T-helper 1 cell (primary cell): ENCODE results near the gene USPL1.
"Not testable (repeated sequence)": the region's sequence is repeated elsewhere in the genome, so short reads cannot be mapped to it uniquely, and the experiment has no call there.

Source experiments
- DNase-seq, 5 donors: peaks; one replicate each; pipeline ENCODE4 v3.0.0-alpha.2; 2012 to 2020
- total RNA-seq, 4 donors: gene quantifications; one replicate each; lab custom pipeline; 2026; lab: John Stamatoyannopoulos, UW

USPL1 gene
- total RNA-seq, result 71.6 to 85.7 (median 77.0) reads per million in 4 donors

GRCh38 chr13:30617315-30618185 is at the start of gene USPL1:
TSS of gene USPL1 (plus strand) at chr13:30617920. CDS start at chr13:30621141, 3,221 bp downstream.
- DNase-seq, result peak; percentile 97 to 100 (median 99)

DNA sequence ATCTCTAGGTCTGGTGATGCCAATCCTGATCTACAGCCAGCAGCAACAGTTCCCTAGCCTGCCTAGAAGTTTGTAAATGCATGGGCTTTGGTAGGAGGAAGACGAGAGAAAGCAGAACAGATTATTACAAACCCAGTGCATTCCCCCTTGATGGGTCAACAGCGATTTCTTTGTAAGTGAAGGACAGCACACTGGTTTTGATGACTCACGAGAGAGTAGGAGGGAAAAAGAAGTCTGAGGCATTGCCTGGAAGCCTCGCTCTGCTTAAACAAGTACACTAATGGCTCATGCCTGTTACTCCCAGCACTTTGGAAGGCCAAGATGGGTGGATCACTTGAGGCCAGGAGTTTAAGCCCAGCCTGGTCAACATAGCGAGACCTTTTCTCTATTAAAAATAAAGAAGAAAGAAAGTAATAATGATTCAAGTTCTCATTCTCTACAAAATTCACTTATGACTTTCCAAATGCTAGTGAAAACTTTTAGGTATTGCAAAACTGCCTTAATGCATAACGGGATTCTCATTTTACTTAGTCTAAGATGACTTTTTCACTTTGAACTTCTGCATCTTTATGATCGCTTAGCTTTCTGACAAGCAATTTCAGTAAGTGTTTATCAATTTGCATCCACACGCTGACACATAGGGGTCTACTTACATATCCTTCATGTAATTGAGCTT is 47.7 kb upstream of the USPL1 start:
- DNase-seq, result no peak

DNA sequence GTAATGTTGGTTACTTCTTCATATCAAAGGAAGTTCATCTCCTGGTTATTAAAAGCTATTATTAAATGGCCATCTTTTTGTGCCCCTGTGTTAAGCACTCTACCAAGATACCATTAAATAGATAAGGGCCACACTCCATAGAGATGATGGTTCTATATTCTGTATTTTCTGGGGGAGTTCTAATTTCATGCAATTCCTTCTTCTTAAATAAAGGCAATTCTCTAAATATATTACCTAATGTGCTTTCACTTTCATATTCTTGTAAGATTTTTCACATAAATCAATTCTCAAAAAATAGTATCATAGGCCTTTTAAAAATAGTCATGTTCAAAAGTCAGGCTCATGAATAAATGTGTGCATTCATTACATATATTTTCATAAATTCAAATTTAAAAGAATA is 47.0 kb upstream of the USPL1 start:
- DNase-seq, result no peak

GRCh38 chr13:30572859-30573275 is 44.9 kb upstream of the USPL1 start:
- DNase-seq, result peak in 1 of 5 donors; percentile 68

DNA sequence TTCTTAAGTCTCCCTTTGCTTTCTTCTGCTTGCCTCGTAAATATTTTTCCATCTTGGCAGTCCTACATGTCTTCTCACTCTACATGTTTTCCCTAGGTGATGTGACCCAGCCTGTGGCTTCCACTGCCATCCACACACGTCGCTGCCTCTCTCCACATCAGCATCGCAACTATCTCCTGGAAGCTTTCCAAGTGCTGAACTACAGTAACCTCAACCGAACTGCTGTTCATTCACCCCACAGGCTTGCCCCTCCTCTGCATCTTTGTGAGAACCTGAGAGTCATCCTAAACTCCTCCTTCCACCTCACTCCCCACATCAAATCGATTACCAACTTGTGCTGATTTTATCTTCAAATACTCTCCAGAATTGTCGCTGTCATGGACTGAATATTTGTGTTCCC is 41.2 kb upstream of the USPL1 start:
- peak; percentile 15 to 46 (median 37) for DNase-seq

GRCh38 chr13:30577401-30577852 is 40.3 kb upstream of the USPL1 start:
- DNase-seq, result peak in 2 of 5 donors; percentile 4 to 65

DNA sequence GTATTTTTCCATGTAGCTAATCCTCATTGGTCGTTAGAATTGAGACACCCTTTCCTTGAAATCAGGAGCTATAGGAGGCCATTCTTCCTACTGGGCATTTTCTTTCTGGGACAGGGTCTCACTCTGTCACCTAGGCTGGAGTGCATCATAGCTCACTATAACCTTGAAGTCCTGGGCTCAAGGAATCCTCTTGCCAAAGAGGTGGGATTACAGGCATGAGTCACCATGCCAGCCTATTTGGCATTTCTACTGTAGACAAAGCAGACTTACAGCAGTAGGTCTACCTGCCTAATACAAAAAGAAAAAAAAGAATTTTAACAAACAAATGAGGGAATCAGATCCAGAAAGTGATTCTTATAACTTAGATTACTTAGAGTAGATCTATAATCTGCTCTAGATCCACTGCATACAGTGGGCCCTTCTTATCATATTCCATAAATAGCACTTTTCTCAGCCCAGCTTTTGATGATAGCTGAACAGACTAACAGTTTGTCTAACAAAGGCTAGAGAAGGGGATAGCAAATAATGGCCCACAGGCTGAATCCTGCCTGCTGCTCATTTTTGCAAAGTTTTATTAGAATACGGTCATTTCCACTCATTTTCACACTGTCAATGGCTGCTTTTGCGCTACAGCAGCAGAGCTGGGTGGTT is 36.7 kb upstream of the USPL1 start:
- no peak for DNase-seq

DNA sequence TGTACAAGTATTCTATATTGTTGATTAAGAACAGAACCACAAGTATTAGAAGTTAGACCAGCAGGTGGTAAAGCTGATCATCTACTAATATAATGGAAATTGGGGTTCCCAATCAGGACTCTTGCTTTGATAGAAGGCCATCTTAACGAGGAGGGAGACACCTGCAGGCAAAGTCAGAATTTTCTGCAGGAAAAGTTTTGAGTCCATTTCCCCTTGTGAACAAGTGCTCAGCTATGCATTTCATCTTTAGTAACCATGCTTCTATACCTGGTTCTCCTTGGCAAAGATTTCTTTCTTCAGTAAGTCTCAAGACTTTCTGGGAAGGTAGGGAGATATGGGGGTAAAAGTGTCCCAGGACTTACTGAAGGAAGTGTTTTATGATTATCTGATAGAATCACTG is 36.1 kb upstream of the USPL1 start:
- peak in 1 of 5 donors; percentile 15 for DNase-seq

DNA sequence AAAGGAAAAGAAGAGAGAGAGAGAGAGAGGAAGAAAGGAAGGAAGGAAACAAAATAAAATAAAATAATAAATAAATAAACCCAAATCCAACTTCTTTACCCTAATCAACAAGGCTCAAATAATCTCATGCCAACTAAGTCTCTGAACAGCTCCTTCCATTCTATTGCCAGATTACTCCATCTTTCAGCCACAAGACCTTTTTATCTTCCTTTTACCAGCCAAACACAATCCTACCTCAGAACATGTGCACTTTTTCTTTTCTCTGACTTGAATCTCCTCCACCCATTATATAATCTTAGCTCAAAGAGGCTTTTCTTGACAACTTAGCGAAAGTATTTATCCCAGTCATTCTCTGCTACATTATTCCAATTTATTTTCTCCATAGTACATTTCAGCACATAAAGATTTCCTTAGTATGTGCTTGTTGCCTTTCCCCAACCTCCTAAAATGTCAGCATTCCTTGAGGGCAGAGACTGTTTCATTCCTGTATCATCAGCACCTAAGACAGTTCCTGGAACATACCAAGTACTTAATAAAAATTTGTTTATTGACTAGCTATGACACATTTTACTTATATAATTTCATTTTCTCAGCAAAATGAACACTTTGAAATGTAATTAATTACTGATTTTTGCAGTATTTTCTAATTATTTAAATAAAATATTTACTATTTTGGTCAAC is 33.5 kb upstream of the USPL1 start:
- no peak for DNase-seq

- DNase-seq, result no peak
Measured at GRCh38 chr13:30585748-30586262, 31.9 kb upstream of the USPL1 start.

DNA sequence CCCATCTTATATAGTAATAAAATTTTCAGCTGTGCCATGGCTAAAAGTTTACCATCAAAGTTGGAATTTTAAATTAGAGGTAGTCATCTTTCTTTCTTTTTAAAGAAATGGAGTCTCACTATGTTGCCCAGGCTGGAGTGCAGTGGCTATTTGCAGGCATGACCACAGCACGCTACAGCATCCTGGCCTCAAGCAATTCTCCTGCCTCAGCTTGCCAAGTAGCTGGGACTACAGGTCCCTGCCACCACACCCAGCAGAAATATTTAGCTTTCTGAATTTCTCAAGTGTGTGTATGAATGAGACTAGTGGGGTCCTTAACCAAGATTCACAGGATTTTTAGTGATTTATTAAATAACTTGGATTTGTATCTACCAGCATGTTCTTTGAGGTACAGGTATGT is 30.5 kb upstream of the USPL1 start:
- DNase-seq, result no peak

- no peak for DNase-seq
Measured at GRCh38 chr13:30587739-30588138, 30.0 kb upstream of the USPL1 start.

DNA sequence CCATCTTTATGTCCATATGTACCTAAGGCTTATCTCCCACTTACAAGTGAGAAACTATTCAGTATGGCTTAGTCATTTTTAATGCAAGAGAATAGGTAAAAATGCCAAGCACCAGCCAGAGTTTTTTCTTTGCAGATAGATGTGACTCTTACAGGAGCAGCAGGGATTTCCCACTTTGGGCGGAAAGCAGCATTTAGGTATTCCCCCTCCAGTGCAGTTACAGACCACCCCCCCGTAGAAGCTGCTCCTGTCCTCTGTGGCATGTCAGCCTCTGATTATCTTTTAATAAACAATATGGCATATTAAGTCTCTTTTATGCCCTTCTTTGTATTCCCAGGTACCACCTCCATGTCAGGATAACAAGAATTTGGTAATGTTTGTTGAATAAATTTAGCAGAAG is 24.7 kb upstream of the USPL1 start:
- DNase-seq, result no peak

GRCh38 chr13:30600496-30600895 is 17.2 kb upstream of the USPL1 start:
- DNase-seq, result no peak

DNA sequence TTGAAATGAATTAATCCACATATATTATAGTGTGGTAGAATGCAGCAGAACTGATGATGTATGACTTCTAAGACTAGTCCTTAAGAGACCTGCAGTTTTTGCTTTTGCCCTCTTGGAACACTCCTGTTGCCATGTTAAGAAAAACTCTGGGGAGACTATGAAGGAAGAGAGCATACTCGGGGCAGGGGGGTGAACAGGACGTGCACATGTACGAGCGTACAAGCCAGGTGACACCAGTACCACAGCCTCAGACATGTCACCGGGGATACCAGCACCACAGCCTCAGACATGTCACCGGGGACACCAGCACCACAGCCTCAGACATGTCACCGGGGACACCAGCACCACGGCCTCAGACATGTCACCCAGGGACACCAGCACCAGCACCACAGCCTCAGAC is 15.9 kb upstream of the USPL1 start:
- no peak for DNase-seq

- DNase-seq, result no peak
Measured at GRCh38 chr13:30605052-30605451, 12.7 kb upstream of the USPL1 start.

DNA sequence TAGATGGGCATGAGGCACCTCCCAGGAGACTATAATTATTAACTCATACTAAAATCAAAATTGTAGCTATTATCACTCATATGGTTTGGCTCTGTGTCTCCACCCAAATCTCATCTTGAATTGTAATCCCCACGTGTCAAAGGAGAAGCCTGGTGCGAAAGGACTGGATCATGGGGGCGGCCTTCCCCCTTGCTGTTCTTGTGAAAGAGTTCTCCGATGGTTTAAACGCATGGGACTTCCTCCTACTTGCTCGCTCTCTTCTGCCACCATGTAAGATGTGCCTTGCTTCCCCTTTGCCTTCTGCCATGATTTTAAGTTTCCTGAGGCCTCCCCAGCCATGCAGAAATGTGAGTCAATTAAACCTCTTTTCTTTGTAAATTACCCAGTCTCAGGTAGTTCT is 10.5 kb upstream of the USPL1 start:
- DNase-seq, result not testable (repeated sequence)

DNA sequence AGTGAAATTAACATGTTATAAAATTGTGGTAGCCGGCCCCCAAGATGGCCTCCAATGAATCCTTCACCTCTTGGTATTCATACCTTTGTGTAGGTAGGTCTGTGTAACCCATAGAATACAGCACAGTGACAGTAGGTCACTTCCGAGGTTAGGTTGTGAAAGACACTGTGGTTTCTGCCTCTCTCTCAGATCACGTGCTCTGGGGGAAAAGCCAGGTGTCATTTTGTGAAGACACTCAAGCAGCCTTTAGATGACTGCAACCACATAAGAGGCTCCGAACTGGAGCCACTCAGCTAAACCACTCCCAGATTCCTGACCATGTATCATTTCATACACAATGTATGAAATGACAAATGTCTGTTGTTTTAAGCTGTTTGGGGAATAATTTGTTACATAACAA is 9.8 kb upstream of the USPL1 start:
- peak; percentile 22 to 79 (median 57) for DNase-seq

GRCh38 chr13:30608364-30608763 is 9.4 kb upstream of the USPL1 start:
- DNase-seq, result no peak

DNA sequence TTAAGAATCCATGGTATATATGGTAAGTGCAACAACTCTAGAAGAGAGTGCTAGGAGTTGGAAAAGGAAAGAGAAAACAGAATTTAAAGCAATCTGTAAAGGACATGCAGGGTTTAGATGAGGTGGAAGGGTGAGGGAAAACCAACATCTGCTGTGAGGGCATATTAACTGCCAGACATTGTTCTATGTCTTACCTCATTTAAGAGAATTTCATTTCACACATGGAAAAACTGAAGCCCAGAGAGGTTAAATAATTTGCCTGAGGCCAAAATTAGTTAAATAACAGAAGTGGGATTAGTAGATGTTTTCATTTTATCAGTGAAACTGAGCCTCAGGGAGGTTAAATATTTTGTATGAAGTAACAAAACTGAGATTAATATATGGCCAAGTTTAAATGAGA is 7.4 kb upstream of the USPL1 start:
- DNase-seq, result no peak

- DNase-seq, result no peak
Measured at GRCh38 chr13:30615481-30615865, 2.2 kb upstream of the USPL1 start.

- DNase-seq, result peak in 1 of 5 donors; percentile 41
Measured at GRCh38 chr13:30615866-30616541, 1.7 kb upstream of the USPL1 start.
